WTC11 (cell line): Measurements from ENCODE around the gene OPA1. TPM values are rescaled to one million over a fixed set of nuclear protein-coding genes. Genes with fewer than 3 reads are reported as not detected.

Experiments
- ATAC-seq: fragments of 200-7000 bp; cut with Tn5 transposase; 2 replicates; pipeline ENCODE4 v1.10.0; 2021; ENCODE audit warnings: mild to moderate bottlenecking, moderate library complexity
- CTCF ChIA-PET: fragments of 300-600 bp; sonication (Branson Sonifier 250); formaldehyde crosslinking; loops from one replicate; lab custom pipeline; 2021; ENCODE audit warnings: antibody characterized with exemption; lab: Charles Lee
- POLR2A ChIA-PET: fragments of 350-600 bp; sonication (Branson Sonifier 250); formaldehyde crosslinking; loops from one replicate; lab custom pipeline; 2021; ENCODE audit warnings: antibody characterized with exemption; lab: Charles Lee
- DNase-seq: peaks from one replicate; pipeline ENCODE4 v3.0.0; 2021; ENCODE audit warnings: low spot score
- H3K27ac Mint-ChIP-seq: 2 replicates; pipeline ENCODE4 v1.8.0; 2021; ENCODE audit warnings: mixed read lengths
- H3K27me3 Mint-ChIP-seq: 2 replicates; pipeline ENCODE4 v1.8.0; 2021; ENCODE audit warnings: low read depth, mild to moderate bottlenecking, moderate library complexity, mixed read lengths
- H3K36me3 Mint-ChIP-seq: 2 replicates; pipeline ENCODE4 v1.8.0; 2021; ENCODE audit warnings: mixed read lengths
- H3K4me1 Mint-ChIP-seq: 2 replicates; pipeline ENCODE4 v1.8.0; 2022; ENCODE audit warnings: mixed read lengths
- H3K4me3 Mint-ChIP-seq: 2 replicates; pipeline ENCODE4 v1.8.0; 2021; ENCODE audit warnings: mild to moderate bottlenecking, moderate library complexity, mixed read lengths
- H3K9me3 Mint-ChIP-seq: 2 replicates; pipeline ENCODE4 v1.8.0; 2021; ENCODE audit warnings: mixed read lengths
- CDX4 ChIP-seq: fragments of 250-450 bp; sonication (Bioruptor Pico); IDR thresholded peaks from 2 replicates; pipeline ENCODE4 v1.9.0; 2021; ENCODE audit warnings: moderate library complexity, mild to moderate bottlenecking, inconsistent platforms, borderline replicate concordance
- CREB1 ChIP-seq: sonication (generic); formaldehyde crosslinking; IDR thresholded peaks from 2 replicates; pipeline ENCODE4 v1.8.0; 2023; ENCODE audit warnings: mild to moderate bottlenecking, missing genetic modification reagents
- E2F4 ChIP-seq: sonication (generic); formaldehyde crosslinking; IDR thresholded peaks from 2 replicates; pipeline ENCODE4 v1.8.1; 2022; ENCODE audit warnings: low read depth, mild to moderate bottlenecking, moderate library complexity, missing genetic modification reagents, borderline replicate concordance
- ETV6 ChIP-seq: sonication (generic); formaldehyde crosslinking; IDR thresholded peaks from 2 replicates; pipeline ENCODE4 v1.8.1; 2022; ENCODE audit warnings: mild to moderate bottlenecking, missing genetic modification reagents
- GABPB1 ChIP-seq: sonication (generic); formaldehyde crosslinking; IDR thresholded peaks from 2 replicates; pipeline ENCODE4 v1.8.1; 2023; ENCODE audit warnings: mild to moderate bottlenecking, missing genetic modification reagents
- IRF1 ChIP-seq: sonication (generic); formaldehyde crosslinking; IDR thresholded peaks from 2 replicates; pipeline ENCODE4 v1.8.0; 2023; ENCODE audit warnings: missing genetic modification reagents
- KAT7 ChIP-seq: sonication (generic); formaldehyde crosslinking; IDR thresholded peaks from 2 replicates; pipeline ENCODE4 v1.8.1; 2023; ENCODE audit warnings: missing genetic modification reagents, mild to moderate bottlenecking, borderline replicate concordance
- MAX ChIP-seq: sonication (generic); formaldehyde crosslinking; IDR thresholded peaks from 2 replicates; pipeline ENCODE4 v1.8.0; 2022; ENCODE audit warnings: mild to moderate bottlenecking, missing genetic modification reagents
- NFYB ChIP-seq: sonication (generic); formaldehyde crosslinking; conservative IDR thresholded peaks from 2 replicates; pipeline ENCODE4 v1.8.0; 2022; ENCODE audit warnings: low read depth, missing genetic modification reagents
- NR2C2 ChIP-seq: sonication (generic); formaldehyde crosslinking; IDR thresholded peaks from 2 replicates; pipeline ENCODE4 v1.8.0; 2022; ENCODE audit warnings: mild to moderate bottlenecking, missing genetic modification reagents
- PRDM15 ChIP-seq: sonication (generic); formaldehyde crosslinking; IDR thresholded peaks from 2 replicates; pipeline ENCODE4 v1.8.0; 2022; ENCODE audit warnings: missing genetic modification reagents
- PRRX2 ChIP-seq: fragments of 250-450 bp; sonication (Bioruptor Pico); IDR thresholded peaks from 2 replicates; pipeline ENCODE4 v1.8.0; 2021; ENCODE audit warnings: mild to moderate bottlenecking
- SOX15 ChIP-seq: fragments of 250-450 bp; sonication (Bioruptor Pico); IDR thresholded peaks from 2 replicates; pipeline ENCODE4 v1.9.0; 2021; ENCODE audit warnings: mild to moderate bottlenecking
- STAT6 ChIP-seq: sonication (generic); formaldehyde crosslinking; conservative IDR thresholded peaks from 2 replicates; pipeline ENCODE4 v1.8.1; 2023; ENCODE audit warnings: mild to moderate bottlenecking, low read depth, missing genetic modification reagents, moderate library complexity
- TCF7 ChIP-seq: sonication (generic); formaldehyde crosslinking; IDR thresholded peaks from 2 replicates; pipeline ENCODE4 v1.8.0; 2022; ENCODE audit warnings: mild to moderate bottlenecking, low read depth, missing genetic modification reagents, moderate library complexity
- TP53 ChIP-seq: sonication (generic); formaldehyde crosslinking; IDR thresholded peaks from 2 replicates; pipeline ENCODE4 v1.8.1; 2023; ENCODE audit warnings: mild to moderate bottlenecking, missing genetic modification reagents
- USF2 ChIP-seq: sonication (generic); formaldehyde crosslinking; IDR thresholded peaks from 2 replicates; pipeline ENCODE4 v1.8.1; 2023; ENCODE audit warnings: mild to moderate bottlenecking, missing genetic modification reagents, moderate library complexity
- ZSCAN18 ChIP-seq: fragments of 250-450 bp; sonication (Bioruptor Pico); IDR thresholded peaks from 2 replicates; pipeline ENCODE4 v2.1.2; 2022; ENCODE audit warnings: mild to moderate bottlenecking, moderate library complexity
- total RNA-seq: library from RNA; stranded (reverse); gene quantifications from 3 replicates; pipeline ENCODE4 v1.2.3, GENCODE V29; 2021

Gene OPA1
- total RNA-seq, 1 experiment from 2014 or later: 84.7 TPM

- Mint-ChIP-seq H3K4me1 (peaks cover 24% of the 10 kb centered on the region), H3K27me3 (no peaks in the 10 kb centered on the region; the same call in 1 of the 2 replicates), H3K9me3 (peaks cover 4% of the 10 kb centered on the region; the same call in 1 of the 2 replicates), H3K4me3 (no peak overlapping the region), H3K27ac (no peak overlapping the region; the same call in 1 of the 2 replicates), H3K36me3 (no peaks in the 10 kb centered on the region)
- ChIA-PET POLR2A (no interaction called here), CTCF (interaction anchor here (1.9 kb wide), 2 partner anchors 23 to 572 kb away, joined by 4 to 7 read pairs; no protein-coding TSS in a partner anchor)
- TF ChIP-seq NR2C2: no peak
- TF ChIP-seq PRDM15 (CRISPR knock-in tag): peak; percentile 93
- TF ChIP-seq KAT7 (CRISPR knock-in tag): no peak
- TF ChIP-seq MAX (CRISPR knock-in tag): peak; percentile 55
- no peak for TF ChIP-seq CDX4 (CRISPR knock-in tag)
- no peak for TF ChIP-seq NFYB
- TF ChIP-seq E2F4 (CRISPR knock-in tag): no peak
- no peak for TF ChIP-seq TCF7 (CRISPR knock-in tag)
- TF ChIP-seq PRRX2 (CRISPR knock-in tag): no peak
- TF ChIP-seq ETV6 (CRISPR knock-in tag): 0 out of 2 replicates have a peak, but pooled peaks have one; percentile 46
- TF ChIP-seq SOX15 (CRISPR knock-in tag): no peak
- TF ChIP-seq STAT6 (CRISPR knock-in tag): no peak
- TF ChIP-seq IRF1 (CRISPR knock-in tag): no peak
- TF ChIP-seq USF2 (CRISPR knock-in tag): peak; percentile 63; the same call in 1 of the 2 replicates
- no peak for TF ChIP-seq CREB1 (CRISPR knock-in tag)
- TF ChIP-seq TP53 (CRISPR knock-in tag): no peak
- TF ChIP-seq GABPB1 (CRISPR knock-in tag): peak; percentile 83
- no peak for TF ChIP-seq ZSCAN18 (CRISPR knock-in tag)
- ATAC-seq (peak; percentile 78), DNase-seq (no peak)
Observed at GRCh38 chr3:193744048-193744821, 151.2 kb downstream of the OPA1 start.
